LoVo (cell line): Measurements from ENCODE around the gene PIK3IP1.
"Not testable (repeated sequence)": the region's sequence is repeated elsewhere in the genome, so short reads cannot be mapped to it uniquely, and the experiment has no call there.

ENCODE experiments used
- DNase-seq: peaks from one replicate; pipeline ENCODE4 v3.0.0-alpha.2; 2016; ENCODE audit warnings: low spot score

The PIK3IP1 gene

DNA sequence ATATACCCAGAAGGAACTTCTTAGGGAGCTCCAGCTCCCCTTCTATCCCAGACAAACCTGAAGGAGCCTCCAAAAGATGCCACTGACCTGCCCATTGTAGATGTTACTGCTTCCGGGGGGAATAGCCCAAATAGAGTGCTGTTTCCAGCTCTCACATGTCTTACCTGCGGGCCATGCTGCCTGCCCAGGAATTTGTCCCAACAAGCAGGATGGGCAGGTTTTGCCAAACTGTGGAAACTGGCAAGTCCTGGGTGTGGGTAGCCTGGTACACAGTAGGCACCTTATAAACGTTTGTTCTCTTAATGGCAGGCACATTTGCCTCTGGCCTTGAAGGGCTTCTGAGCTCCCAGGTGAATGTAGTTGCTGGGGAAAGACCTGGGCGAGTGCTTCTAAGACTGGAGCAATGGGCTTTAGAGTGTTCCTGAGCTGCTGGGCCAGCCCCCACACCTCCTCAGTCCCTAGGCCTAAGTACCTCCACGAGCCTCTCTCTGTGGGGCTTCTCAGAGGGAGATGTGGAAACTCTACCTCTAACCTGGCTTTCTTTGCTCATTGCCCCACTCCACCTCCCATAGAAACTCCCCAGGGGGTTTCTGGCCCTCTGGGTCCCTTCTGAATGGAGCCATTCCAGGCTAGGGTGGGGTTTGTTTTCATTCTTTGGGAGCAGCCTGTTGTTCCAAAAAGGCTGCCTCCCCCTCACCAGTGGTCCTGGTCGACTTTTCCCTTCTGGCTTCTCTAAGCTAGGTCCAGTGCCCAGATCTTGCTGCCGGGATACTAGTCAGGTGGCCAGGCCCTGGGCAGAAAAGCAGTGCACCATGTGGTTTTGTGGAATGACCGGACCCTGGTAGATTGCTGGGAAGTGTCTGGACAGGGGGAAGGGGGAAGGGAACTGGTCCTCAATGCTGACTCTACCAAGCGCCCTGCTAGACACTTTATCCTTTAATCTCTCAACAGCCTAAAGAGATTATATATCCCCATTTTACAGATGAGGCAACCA is 43.0 kb downstream of the PIK3IP1 start:
- no peak for DNase-seq

DNA sequence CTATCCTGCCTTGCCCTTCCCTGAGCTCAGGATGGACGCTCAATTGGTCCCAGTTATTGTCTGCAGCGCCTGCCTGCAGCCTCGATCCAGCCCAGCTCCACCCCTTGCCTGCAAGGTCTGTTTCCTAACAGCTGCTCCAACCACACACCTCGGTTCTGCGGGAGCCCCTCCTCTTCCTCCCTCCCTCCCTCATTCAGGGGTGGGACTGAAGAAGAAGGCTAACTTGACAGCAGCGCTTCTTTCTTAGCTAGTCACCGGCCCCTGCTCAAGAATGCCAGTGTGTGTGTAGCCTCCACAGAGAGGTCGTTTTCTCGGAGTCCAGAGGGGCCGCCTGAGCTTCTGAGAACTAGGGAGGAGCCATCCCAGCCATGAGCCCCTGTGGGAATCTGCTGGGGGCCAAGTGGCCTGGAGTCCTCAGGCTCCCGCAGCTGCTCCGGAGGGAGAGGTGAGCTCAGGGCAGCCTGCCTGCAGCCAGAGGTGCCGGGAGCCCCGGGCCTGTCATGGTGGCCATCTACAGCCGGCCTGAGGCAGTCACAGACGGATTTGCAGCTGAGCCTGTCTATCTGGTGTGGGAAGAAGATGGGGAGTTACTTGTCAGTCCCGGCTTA is 44.0 kb downstream of the PIK3IP1 start:
- peak; percentile 52 for DNase-seq

DNA sequence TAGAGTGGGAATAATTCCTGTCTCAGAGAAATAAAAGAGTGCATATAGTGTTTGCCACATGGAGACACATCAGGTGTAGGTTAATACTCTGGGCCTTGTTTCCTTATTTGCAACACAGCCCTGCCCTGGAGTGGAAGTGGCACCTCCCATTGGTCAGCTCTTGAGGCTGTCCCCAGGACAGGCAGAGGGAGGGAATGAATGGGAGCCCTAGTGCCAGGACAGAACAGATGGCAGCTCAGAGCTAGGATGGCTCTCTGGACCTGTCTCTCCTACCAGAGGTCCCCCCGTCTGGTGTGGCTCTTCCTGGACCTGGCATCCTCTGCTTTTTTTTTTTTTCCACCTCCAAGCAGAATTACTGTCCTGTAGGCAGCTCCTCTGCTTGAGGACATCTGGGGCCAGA is 44.6 kb downstream of the PIK3IP1 start:
- DNase-seq = no peak

DNA sequence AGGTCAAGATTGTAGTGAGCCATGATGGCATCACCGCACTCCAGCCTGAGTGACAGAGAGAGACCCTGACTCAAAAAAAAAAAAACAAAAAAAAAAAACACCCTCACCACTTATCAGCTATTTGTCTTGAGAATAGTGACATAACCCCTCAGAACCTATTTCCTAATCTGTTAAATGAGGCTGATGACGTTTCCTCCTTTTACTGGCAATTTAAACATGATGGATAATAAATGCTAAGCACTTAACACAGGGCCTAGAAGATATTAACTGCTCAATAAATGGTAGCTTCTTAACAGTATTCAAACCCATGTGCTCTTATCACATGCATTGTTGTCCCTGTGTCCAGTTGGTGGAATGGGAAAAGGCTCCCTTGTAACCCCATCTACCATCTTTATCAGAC is 45.6 kb downstream of the PIK3IP1 start:
- no peak for DNase-seq

DNA sequence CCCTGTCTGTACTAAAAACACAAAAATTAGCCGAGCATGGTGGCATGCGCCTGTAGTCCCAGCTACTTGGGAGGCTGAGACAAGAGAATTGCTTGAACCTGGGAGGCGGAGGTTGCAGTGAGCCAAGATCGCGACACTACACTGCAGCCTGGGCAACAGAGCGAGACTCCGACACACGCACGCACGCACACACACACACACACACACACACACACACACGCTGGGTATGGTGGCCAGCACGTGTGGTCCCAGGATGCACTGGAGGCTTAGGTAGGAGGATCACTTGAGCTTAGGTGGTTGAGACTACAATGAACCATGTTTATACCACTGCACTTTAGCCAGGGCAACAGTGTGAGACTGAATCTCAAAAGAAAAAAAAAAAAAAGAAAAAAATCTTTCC is 46.3 kb downstream of the PIK3IP1 start:
- DNase-seq = not testable (repeated sequence)

DNA sequence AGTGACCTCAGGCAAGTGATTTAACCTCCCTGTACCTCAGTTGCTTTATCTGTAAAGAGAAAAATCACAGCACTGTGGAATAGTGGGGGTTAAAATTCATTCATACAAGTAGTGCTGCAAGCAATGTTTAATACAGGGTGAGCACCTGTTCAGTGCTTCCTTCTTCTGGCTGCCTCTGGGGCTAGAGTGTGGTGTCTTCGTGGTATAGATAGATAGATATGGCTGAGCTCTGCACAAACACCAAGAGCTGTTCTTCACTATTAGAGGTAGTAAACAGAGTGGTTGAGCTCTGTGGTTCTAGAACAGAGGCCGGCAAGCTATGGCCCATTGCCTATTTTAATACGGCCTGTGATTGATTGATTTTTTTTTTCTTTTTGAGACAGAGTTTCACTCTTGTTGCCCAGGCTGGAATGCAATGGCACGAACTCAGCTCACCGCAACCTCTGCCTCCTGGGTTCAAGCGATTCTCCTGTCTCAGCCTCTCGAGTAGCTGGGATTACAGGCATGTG is 47.3 kb downstream of the PIK3IP1 start:
- DNase-seq = no peak

DNA sequence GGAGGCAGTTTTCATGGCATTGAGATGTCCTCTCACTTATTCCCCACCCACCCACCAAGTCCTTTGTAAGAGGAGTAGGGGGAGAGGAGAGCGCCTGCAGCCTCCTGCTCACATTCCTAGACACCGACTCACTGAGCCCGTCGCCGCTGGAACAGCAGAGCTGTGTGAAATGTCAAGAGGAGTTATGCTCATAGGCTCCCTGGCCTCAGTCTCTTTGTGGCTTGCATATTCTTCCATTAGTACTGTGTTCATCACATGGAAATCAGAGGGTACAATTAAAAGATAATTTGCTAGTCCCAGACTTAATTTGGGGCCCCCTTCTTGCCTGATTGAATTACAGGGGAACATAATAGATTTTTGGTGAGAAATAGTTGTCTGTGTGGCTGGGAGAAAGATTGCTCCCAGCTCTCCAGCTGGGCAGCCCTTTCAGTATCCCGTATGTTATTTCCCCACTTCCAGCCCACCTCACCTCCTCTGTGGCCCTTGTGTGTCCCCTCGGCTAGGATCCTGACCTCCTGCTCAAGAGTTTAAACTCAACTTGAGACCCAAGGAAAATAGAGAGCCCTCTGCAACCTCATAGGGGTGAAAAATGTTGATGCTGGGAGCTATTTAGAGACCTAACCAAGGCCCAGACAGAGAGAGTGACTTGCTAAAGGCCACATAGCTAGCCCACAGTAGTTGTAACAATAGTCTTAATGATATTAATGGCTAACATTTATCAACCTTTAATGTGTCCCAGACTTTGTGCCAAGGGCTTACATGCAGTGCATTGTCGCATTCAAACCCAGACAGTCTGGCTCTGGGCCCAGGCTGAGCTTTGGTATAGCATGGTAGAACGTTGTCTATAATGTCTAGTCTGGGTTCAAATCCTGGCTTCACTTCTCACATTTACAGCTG is 48.0 kb downstream of the PIK3IP1 start:
- peak; percentile 56 for DNase-seq

DNA sequence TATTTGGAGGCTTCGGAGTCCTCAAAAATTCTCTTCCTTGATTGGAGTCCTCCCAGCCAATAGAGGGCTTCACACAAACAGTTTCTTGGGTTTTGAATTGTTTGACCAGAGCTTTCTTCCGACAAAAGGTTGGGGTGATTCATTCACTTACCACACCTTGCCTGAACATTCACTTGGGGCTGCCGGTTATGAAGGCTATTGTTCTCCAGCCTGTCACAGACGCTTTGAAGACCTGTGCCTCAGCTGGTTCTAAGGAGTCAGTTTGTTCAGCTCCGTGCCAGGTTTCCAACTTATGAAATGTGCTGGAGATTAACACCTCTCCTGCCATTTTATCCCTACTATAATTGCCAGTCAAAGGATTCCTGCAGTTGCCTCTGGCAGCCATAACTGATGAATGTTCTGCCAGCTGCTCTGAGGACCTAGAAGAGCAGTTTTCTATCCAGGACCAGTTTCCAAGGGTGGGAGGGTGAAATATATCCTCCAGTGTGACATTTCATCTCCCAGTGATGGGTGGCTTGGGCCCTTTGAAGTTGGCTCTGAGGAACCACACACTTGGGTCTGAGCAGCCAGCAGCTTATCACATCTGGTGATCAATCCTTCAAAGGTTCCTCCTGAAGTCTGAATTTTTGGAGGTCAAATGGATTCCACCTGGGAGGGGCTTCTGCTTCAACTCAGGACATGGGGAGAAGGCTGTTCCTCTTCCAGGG is 48.8 kb downstream of the PIK3IP1 start:
- peak; percentile 71 for DNase-seq

DNA sequence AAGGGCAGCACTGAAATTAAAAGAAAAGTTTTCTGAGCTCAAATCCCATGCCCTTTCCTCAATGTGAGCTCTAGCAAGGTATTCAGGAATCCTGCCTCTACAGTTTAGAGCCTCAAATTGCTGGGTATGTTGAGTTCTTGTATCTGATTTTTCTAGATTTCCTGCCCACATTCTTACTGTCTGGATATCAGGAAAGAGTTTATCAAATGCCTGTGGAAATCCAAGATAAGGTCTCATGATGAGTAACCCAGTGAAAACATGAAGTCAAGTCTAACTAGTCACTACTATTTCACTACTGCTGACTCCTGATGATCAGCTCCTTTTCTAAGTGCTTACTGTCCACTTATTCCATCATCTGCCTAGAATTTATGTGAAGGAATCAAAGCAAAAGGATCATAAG is 50.4 kb downstream of the PIK3IP1 start:
- no peak for DNase-seq

DNA sequence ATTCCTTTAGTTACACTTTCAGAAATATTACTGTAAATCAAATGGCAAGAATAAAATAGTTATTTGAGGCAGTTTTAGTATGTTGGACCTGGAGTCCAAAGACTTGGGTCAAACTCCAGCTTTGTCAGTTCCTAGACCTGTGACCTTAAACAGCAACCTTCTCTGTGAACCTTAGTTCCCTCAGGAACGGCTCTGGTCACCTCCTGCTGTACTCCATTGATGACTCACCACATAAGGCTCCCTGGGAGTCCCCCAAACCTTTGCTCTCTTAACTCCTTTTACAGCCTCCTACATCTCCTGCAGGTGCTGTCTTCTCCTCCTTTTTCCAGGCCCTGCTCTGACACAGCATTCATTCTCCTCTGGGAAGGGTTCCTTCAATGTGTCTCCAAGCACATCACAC is 51.1 kb downstream of the PIK3IP1 start:
- peak; percentile 69 for DNase-seq

DNA sequence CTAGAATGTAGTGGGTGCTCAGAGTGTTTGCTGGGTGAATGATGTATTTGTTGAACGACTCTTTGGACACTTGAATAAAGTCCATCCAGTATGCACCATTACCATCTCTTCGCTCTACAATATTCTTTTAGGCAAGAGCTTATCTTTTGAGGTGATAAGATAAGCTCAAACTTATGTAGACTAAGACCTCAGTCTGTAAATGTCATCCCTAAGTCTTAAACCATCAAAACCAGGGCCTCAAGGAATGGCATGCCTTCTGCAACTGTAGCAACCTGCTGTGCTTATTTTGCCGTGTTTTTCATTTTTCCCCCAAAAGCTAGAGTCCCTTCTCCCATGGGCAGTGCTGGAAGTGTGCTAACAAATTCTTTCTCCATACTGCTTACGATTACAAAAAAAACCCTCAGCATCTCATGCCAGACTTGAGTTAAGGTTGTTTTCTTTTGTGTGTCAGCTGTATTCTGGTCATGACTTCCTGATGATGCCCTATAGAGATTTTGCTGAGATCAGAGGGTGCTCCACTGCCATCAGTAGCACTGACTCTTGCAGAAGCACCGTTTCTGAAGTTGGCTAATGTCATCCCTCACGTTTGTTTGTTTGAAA is 52.4 kb downstream of the PIK3IP1 start:
- DNase-seq = no peak

DNA sequence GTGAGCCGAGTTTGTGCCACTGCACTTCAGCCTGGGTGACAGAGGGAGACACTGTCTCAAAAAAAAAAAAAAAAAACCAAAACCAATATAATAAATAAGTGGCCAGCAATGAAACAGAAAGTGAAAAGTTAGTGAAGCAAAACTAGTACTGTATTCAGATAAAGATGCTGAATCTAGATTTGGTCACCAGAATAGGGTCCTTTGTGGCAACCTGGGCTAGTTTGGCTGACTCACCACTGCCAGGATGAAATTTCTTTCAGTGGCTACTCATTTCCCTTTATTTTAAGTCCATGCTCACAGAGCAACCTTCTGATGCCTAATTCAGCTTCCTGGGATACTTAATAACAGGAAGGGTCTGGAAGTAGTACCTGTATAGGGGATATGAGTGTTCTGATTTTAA is 54.2 kb downstream of the PIK3IP1 start:
- DNase-seq = no peak

DNA sequence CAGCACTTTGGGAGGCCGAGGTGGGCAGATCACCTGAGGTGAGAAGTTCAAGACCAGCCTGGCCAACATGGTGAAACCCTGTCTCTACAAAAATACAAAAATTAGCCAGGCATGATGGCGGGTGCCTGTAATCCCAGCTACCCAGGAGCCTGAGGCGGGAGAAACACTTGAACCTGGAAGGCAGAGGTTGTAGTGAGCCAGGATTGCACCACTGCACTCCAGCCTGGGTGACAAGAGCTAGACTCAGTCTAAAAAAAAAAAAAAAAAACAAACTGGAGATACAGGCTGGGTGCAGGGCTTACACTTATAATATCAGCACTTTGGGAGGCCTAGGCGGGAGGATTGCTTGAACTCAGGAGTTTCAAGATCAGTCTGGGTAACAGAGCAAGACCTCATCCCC is 56.2 kb downstream of the PIK3IP1 start:
- DNase-seq = not testable (repeated sequence)

DNA sequence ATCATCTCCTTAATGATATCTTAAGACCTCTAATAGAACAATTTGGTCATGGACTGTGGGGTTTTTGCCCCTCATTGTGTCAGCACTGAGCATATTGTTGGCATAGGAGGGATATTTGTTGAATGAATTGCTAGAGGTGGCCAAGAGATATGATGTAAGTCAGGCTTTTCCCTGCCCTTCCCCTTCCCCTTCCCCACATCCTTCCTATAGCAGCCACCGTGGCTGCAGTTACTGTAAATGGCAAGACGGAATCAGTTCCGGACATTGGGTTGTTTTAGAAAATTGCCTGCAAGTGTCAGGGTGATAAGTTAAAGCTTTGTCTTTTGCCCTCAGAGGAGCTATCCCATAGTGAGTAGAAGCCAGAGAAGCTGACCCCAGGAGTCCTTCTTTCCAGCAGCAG is 57.2 kb downstream of the PIK3IP1 start:
- DNase-seq = no peak

DNA sequence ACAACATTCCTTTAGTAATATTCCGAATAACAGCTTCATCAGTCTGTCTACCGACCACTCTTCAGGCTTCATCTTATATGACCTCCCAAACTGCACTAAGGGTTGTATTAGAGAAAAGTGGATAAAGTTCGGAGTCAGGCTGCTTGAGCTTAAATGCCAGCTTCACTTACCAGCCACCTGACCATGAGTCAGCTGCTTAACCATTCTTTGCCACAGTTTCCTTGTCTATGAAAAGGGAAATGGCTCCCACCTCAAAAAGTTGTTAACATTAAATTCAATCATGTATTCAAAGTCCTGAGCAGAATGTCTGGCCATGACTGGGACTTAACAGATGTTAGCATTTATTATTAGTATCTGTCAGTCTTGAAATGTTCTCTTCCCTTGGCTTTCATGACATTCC is 59.3 kb downstream of the PIK3IP1 start:
- no peak for DNase-seq
